ENCODE results near the gene PRRT1.

DNA sequence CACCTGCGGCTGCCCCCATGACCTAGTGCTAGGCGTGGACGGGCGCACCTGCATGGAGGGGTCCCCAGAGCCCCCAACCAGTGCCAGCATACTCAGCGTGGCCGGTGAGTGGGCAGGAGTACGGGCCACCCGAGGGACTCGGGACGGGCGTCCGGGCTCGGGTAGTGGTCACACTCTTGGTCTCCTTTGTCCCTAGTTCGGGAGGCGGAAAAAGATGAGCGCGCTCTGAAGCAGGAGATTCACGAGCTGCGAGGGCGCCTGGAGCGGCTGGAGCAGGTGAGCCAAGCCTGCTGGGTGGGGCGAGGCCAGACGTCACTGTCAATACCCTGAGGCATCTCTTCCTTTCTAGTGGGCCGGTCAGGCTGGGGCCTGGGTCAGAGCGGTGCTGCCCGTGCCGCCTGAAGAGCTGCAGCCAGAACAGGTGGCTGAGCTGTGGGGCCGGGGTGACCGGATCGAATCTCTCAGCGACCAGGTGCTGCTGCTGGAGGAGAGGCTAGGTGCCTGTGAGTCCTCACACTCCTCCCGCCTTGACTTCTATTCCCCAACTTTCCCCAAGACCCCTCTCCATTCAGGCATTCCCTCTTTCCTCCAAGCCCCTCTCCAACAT, 15.5 kb upstream of the PRRT1 start:
- TF ChIP-seq, protein P1, sequence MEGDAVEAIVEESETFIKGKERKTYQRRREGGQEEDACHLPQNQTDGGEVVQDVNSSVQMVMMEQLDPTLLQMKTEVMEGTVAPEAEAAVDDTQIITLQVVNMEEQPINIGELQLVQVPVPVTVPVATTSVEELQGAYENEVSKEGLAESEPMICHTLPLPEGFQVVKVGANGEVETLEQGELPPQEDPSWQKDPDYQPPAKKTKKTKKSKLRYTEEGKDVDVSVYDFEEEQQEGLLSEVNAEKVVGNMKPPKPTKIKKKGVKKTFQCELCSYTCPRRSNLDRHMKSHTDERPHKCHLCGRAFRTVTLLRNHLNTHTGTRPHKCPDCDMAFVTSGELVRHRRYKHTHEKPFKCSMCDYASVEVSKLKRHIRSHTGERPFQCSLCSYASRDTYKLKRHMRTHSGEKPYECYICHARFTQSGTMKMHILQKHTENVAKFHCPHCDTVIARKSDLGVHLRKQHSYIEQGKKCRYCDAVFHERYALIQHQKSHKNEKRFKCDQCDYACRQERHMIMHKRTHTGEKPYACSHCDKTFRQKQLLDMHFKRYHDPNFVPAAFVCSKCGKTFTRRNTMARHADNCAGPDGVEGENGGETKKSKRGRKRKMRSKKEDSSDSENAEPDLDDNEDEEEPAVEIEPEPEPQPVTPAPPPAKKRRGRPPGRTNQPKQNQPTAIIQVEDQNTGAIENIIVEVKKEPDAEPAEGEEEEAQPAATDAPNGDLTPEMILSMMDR (IDR thresholded peaks at IDR 0.05) = no peak
- no peak for TF ChIP-seq POLR2A (IDR thresholded peaks at IDR 0.05)

Data from upper lobe of left lung (tissue), 4 donors.